Memory B cell (primary cell): Measurements from ENCODE around the gene ICAM1.

Experiments used
- ATAC-seq: fragments of 150-1000 bp; cut with Tn5 transposase; 2 replicates; pipeline ENCODE4 v1.10.0; 2021; ENCODE audit warnings: low read depth, mild to moderate bottlenecking, moderate library complexity
- DNase-seq, 2 donors: peaks; one replicate each; pipeline ENCODE4 v3.0.0; 2022; ENCODE audit warnings: low spot score in 2 of 2
- H3K27ac Mint-ChIP-seq: one replicate; pipeline ENCODE4 v1.8.0; 2022; ENCODE audit warnings: mild to moderate bottlenecking, moderate library complexity, mixed read lengths
- H3K27me3 Mint-ChIP-seq: one replicate; pipeline ENCODE4 v1.8.0; 2022; ENCODE audit warnings: mixed read lengths
- H3K36me3 Mint-ChIP-seq: one replicate; pipeline ENCODE4 v1.8.0; 2022; ENCODE audit warnings: mild to moderate bottlenecking, mixed read lengths
- H3K4me1 Mint-ChIP-seq: one replicate; pipeline ENCODE4 v1.8.0; 2022; ENCODE audit warnings: mixed read lengths
- H3K4me3 Mint-ChIP-seq: one replicate; pipeline ENCODE4 v1.8.0; 2022; ENCODE audit warnings: mild to moderate bottlenecking, moderate library complexity, mixed read lengths
- H3K9me3 Mint-ChIP-seq: one replicate; pipeline ENCODE4 v1.8.0; 2022; ENCODE audit warnings: mixed read lengths

Gene ICAM1, protein sequence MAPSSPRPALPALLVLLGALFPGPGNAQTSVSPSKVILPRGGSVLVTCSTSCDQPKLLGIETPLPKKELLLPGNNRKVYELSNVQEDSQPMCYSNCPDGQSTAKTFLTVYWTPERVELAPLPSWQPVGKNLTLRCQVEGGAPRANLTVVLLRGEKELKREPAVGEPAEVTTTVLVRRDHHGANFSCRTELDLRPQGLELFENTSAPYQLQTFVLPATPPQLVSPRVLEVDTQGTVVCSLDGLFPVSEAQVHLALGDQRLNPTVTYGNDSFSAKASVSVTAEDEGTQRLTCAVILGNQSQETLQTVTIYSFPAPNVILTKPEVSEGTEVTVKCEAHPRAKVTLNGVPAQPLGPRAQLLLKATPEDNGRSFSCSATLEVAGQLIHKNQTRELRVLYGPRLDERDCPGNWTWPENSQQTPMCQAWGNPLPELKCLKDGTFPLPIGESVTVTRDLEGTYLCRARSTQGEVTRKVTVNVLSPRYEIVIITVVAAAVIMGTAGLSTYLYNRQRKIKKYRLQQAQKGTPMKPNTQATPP

DNA sequence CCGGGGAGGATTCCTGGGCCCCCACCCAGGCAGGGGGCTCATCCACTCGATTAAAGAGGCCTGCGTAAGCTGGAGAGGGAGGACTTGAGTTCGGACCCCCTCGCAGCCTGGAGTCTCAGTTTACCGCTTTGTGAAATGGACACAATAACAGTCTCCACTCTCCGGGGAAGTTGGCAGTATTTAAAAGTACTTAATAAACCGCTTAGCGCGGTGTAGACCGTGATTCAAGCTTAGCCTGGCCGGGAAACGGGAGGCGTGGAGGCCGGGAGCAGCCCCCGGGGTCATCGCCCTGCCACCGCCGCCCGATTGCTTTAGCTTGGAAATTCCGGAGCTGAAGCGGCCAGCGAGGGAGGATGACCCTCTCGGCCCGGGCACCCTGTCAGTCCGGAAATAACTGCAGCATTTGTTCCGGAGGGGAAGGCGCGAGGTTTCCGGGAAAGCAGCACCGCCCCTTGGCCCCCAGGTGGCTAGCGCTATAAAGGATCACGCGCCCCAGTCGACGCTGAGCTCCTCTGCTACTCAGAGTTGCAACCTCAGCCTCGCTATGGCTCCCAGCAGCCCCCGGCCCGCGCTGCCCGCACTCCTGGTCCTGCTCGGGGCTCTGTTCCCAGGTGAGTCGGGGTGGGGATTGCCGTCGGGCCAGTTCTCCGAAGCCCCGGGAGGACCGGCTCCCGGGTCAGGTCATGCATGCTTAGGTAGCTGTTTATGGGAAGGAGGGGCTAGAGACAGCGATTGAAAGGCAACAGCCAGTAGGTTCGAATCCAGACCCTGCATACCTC lies at the start of gene ICAM1:
ICAM1 (plus strand) TSS at position 505 of the 779 bp plus-strand sequence; CDS start at position 545, 40 bp downstream.
- Mint-ChIP-seq H3K4me3 (peak within 1 kb of the TSS; percentile 84), H3K9me3 (no peaks in the 10 kb centered on the region), H3K36me3 (peaks cover 5% of the 10 kb centered on the region), H3K27ac (peak within 1 kb of the TSS; percentile 94), H3K27me3 (no peaks in the 10 kb centered on the region), H3K4me1 (peaks cover 21% of the 10 kb centered on the region)
- ATAC-seq (peak; percentile 47), DNase-seq (peak; percentile 72 to 78)

DNA sequence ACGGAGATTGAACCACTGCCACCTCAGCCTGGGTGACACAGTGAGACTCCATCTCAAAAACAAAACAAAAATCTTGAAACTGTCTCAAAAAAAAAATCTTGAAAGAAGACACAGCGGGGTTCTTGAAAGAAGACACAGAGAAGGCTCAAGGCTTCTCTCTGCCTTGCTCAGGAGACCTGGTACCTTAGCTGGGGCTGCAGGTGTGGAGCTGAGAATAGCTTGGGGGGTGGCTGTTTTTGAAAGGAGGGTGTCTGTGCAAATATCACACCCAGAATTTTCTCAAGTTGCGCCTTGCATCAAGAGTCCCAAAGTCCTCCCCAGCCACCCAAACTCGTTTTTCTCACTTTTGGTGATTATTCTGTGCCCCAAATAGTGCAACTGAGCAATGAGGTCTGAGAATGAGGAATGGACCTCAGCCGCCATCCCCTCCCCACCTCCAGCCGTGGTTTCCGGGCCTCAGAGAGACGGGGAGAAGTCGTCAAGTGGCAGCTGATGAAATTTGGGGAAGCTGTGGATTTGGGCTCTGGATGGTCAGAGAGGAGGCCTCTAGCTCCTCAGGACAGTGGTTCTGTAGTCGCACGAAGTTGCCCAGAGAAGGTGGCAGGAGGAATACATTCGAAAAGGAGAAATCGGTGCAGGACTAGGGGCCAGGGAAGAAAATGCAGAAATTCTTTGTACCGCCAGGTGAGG lies 48.6 kb upstream of the ICAM1 start:
- DNase-seq: no peak
- Mint-ChIP-seq H3K27ac (no peak overlapping the region), H3K9me3 (no peaks in the 10 kb centered on the region)

DNA sequence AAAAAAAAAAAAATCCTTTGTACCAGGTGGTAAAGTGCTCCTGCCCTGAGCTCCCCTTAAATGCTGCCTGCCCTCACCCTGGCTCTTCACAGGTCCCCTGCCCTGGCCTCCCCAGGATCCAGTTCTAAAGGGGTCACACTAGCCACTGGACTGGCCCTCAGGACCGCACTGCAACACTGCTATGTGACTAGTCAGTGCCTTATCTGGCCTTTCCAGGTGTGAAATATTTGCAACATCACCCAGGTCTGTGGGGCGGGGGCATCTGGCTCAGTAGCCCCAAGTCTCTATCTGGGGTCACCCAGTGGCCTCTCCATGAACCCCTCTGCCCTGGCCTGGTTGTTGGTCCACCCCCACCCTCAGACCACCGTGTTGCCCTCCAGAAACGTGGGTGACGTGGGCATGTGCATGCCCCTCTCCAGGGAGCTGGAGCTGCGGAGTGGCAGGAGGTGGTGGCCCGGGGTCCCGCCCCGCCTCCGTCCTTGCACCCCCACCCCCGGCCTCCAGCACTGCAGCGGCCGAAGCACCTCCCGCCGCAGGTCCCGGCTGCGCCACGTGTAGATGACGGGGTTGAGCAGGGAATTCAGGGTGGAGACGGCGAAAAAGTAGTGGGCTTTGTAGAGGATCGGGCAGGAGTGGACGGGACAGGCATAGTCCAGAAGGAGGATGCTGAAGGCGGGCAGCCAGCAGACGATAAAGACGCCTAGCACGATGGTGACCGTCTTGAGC lies 47.3 kb upstream of the ICAM1 start:
- Mint-ChIP-seq H3K27ac (no peak overlapping the region), H3K27me3 (no peaks in the 10 kb centered on the region), H3K36me3 (peaks cover 3% of the 10 kb centered on the region), H3K4me1 (peaks cover 3% of the 10 kb centered on the region), H3K4me3 (no peak overlapping the region), H3K9me3 (no peaks in the 10 kb centered on the region)
- ATAC-seq (no peak), DNase-seq (no peak)

More for the DNA sequence above, 48.6 kb upstream of the ICAM1 start:
- ATAC-seq: no peak
- peaks cover 3% of the 10 kb centered on the region for H3K36me3 Mint-ChIP-seq
- no peaks in the 10 kb centered on the region for H3K27me3 Mint-ChIP-seq
- H3K4me3 Mint-ChIP-seq: no peak overlapping the region
- peaks cover 3% of the 10 kb centered on the region for H3K4me1 Mint-ChIP-seq

DNA sequence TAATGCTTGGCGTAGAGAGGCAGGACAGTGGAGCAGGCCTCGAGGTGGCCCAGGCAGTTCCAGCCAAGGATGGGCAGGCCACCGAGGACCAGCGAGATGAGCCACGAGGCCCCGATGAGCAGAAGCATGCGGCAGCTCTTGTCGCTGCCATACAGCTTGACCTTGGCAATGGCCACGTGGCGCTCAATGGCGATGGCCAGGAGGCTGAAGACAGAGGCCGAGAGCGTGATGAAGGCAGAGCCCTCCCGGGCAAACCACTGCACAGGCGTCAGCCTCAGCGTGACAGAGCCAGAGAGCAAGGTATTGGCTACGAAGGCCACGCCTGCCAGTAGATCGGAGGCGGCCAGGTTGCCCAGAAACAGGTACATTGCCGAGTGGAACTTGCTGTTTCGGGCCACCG lies 46.6 kb upstream of the ICAM1 start:
- Mint-ChIP-seq H3K36me3 (peaks cover 3% of the 10 kb centered on the region), H3K27me3 (no peaks in the 10 kb centered on the region), H3K9me3 (no peaks in the 10 kb centered on the region), H3K4me1 (peaks cover 3% of the 10 kb centered on the region), H3K27ac (no peak overlapping the region), H3K4me3 (no peak overlapping the region)
- ATAC-seq (no peak), DNase-seq (no peak)

DNA sequence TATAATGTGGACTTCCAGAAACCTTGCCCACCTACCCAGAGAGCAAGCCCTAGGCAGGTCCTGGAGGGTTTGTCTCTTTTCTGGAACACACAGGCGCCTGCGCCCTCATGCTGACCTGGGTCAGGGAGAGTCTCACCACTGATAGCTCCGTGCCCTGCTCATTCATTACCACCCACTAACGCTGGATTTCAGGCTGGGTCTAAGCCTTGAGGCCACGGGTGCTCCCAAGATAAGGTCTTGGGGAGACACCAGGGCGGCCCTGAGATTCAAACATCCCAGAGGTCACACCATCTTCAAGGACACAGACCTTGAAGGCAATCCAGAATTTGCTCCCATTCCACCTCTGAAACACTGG lies 44.9 kb upstream of the ICAM1 start:
- Mint-ChIP-seq H3K4me3 (no peak overlapping the region), H3K27ac (no peak overlapping the region), H3K9me3 (no peaks in the 10 kb centered on the region), H3K27me3 (no peaks in the 10 kb centered on the region), H3K36me3 (peaks cover 3% of the 10 kb centered on the region), H3K4me1 (peaks cover 7% of the 10 kb centered on the region)
- DNase-seq (no peak), ATAC-seq (no peak)

DNA sequence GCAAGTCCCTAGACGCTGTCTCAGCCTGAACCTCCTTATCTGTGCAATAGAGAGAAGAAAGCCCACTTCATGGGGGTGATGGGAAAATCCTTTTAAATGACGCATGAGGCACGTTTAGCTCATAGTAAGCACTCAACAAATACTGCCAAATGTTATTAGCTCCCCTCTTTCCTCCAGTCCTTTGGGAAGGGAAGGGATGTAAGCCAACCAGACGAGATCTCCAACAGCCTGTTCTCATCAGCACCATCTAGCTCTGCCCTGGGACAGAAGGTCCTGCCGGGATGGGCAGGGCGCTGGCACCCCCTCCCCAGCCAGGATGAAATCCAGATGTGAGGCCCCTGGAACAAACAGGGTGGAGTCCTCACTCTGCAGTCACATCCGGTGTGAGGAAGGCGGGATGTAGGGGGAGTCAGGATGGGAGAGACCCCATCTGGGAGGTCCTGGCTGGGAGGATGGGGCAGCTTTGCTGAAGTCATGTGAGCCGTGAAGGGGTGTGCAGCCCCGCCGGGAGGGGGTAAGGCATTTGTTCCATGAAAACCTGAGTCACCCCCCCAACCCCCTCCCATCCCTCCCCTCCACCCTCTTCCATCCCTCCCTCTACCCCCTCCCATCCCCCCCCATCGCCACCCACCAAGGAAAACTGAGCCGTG lies 44.4 kb upstream of the ICAM1 start:
- DNase-seq (no peak), ATAC-seq (no peak)
- Mint-ChIP-seq H3K36me3 (peaks cover 3% of the 10 kb centered on the region), H3K27ac (no peak overlapping the region), H3K9me3 (no peaks in the 10 kb centered on the region), H3K4me3 (no peak overlapping the region), H3K27me3 (no peaks in the 10 kb centered on the region), H3K4me1 (peaks cover 7% of the 10 kb centered on the region)

DNA sequence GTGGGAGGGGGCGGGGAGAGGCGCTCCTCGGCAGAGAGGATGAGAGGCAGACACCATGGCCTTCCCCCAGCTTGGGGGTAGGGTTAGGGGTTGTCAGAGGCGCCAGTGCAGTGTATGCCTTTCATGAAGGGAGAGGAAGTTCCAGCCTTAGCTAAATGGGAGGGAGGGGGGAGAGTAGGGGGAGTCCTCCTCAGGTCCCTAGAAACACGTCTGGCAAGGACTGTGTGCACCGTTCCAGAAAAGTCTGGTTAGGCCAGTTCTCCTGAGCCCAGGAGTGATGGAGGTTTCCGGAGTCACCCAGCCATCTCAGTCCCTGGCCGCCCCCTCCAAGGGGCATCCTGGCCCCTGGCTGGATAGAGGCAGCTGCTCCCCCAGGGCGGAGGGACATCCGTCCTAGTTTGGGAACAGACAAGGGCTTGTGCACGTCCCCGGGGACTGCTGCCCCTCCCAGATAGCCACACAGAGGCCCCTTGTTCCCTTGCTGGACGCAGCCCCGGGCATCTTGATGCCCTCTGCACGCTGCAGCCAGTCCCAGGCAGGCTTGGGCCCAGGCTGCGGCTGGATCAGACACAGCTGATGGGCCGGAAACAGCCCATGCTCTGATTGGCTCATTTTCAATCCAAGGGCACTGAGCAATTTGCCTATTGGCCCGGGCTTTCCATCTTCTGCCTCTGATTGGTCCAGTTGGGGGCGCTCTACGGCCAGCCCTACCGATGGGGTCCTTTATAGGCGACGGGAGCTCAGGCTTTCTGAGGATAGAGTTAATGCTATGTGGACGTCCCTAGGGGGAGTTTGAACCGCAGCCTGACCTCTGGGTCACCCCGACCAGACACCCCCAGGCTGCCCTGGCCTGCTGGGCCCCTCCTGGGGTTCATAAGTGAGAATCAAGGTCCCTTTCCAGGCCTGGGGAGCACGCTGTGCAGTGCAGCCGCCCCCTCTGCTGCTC lies 43.6 kb upstream of the ICAM1 start:
- Mint-ChIP-seq H3K9me3 (no peaks in the 10 kb centered on the region), H3K27me3 (peaks cover 3% of the 10 kb centered on the region), H3K4me3 (no peak overlapping the region), H3K27ac (no peak overlapping the region), H3K36me3 (peaks cover 3% of the 10 kb centered on the region), H3K4me1 (peaks cover 10% of the 10 kb centered on the region)
- ATAC-seq (no peak), DNase-seq (no peak)

DNA sequence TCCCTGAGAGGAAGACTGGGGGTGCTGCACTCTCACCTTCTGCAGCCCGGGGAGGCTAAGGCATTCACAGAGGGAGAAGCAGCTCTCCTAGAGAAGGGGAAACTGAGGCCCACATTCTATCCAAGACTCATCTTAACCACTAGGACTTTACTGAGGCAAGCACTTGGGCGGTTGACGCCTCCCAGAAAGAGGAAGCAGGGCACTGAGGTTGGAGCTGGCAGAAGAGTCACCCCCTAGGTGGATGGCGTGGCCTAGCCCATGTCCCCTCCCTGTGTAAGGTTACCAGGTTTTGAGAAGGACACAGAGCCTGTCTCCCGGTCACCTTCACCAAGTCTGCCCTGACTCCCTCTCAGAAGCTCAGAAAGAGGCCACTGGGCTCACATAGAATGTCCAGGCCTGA lies 42.5 kb upstream of the ICAM1 start:
- Mint-ChIP-seq H3K4me3 (no peak overlapping the region), H3K27ac (no peak overlapping the region), H3K4me1 (peaks cover 10% of the 10 kb centered on the region), H3K9me3 (no peaks in the 10 kb centered on the region), H3K27me3 (peaks cover 3% of the 10 kb centered on the region), H3K36me3 (peaks cover 3% of the 10 kb centered on the region)
- ATAC-seq (no peak), DNase-seq (no peak)

DNA sequence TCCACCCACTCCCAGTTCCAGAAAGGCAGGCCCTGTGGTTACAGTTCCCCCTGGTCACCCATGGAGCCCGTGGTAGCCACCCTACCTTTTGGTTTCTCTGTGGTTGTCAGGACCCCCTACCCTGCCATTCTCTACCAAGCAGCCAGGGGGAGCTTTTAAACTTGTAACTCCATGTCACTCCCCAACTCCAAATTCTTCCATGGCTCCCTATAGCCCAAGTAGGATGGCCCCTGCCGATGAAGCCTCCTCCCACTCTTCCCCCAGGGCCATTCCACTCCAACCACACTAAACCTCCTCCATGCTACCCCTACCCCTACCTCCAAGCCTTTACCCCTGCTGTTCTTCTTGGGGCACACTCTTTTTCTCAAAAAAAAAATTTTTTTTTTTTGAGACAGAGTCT lies 42.0 kb upstream of the ICAM1 start:
- H3K27ac Mint-ChIP-seq: peak overlapping the region; percentile 72

DNA sequence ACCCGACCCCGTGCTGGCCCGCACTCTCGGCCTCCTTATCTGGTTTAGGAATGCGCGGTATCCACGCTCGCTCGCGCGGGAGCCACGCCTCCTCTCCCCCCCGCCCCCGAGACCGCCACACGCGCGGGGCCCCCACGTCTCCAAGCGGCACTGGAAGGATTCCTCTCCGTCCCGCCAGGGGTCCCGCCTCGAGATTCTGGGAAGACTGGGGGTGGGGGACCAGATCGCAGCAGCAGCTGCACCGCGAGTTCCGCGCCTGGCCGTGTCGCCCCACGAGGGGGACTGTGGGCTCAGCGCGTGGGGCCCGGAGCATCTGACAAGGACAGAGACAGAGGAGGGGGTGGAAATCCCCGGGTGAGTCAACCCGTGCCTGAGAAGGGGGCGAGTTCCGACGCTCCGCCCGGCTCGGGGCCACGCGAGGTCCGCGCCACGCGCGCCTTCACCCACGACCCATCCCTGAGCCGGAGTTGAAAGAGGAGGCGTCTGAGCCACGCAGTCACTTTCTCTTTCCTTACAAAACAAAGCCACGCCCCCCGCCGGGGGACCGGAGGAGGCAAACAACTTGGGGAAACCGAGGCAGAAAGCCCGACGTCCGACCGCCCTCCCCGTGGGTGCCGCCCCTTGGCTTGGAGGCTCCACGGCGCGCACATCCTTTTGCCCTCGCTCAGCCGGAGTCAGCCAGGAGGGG lies 40.6 kb upstream of the ICAM1 start:
- no peaks in the 10 kb centered on the region for H3K9me3 Mint-ChIP-seq
- ATAC-seq (peak; percentile 51), DNase-seq (peak; percentile 47 to 57)
- peaks cover 14% of the 10 kb centered on the region for H3K4me1 Mint-ChIP-seq
- no peaks in the 10 kb centered on the region for H3K36me3 Mint-ChIP-seq
- peaks cover 3% of the 10 kb centered on the region for H3K27me3 Mint-ChIP-seq
- peak overlapping the region; percentile 73 for H3K27ac Mint-ChIP-seq
- peak overlapping the region; percentile 82 for H3K4me3 Mint-ChIP-seq

More for the DNA sequence above, 42.0 kb upstream of the ICAM1 start:
- peaks cover 10% of the 10 kb centered on the region for H3K4me1 Mint-ChIP-seq
- no peak for DNase-seq
- ATAC-seq: no peak
- peaks cover 2% of the 10 kb centered on the region for H3K36me3 Mint-ChIP-seq
- H3K9me3 Mint-ChIP-seq: no peaks in the 10 kb centered on the region
- H3K27me3 Mint-ChIP-seq: peaks cover 3% of the 10 kb centered on the region
- H3K4me3 Mint-ChIP-seq: peak overlapping the region; percentile 58

DNA sequence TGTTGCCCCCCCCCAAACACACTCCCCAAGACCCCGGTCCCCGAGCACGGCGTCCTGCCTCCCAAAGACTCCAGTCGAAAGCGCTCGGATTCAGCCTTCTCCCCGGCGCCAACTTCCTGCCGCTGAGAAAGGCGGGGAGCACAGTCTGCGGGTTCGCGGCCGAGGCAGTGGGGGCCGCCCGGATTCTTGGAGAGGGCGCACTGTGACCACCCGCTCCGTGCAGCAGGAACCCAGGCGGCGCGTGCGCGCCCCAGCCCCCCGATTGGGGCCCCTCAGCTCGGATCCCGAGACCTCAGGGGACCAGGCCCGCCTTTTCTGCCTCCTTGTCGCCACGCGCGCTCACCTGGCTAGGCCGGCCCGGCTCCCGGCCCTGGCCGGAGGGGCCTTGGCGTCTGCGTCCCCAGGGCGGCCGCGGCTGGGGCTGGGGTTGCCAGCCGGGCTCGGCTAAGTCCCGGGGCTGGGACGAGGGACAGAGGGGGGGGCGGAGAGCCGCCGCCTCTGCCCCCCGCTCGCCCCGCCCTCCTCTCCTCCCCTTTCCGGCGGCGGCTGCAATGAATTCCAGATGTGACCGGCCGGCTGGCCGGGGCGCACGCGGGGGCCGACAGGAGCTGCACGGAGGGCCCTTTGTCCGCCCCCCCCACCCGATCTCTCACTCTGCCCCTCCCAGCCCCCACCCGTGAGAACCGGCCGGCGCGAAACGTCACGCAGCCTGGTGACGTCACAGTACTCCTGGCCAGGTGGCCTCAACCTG lies 39.9 kb upstream of the ICAM1 start, which contains the start of gene S1PR2:
S1PR2 (minus strand) TSS at position 471 of the 751 bp plus-strand sequence. CDS start 6,426 bp downstream, outside the sequence.
- DNase-seq (peak; percentile 74 to 81), ATAC-seq (peak; percentile 38)
- Mint-ChIP-seq H3K27ac (peak within 1 kb of the TSS; percentile 87), H3K4me3 (peak within 1 kb of the TSS; percentile 82), H3K27me3 (peaks cover 3% of the 10 kb centered on the region), H3K9me3 (no peaks in the 10 kb centered on the region), H3K4me1 (peaks cover 15% of the 10 kb centered on the region), H3K36me3 (no peaks in the 10 kb centered on the region)
